Endothelial cell (in vitro differentiated cells): Measurements from ENCODE around the gene KRTAP1-4. TPM values are rescaled to one million over a fixed set of nuclear protein-coding genes. Genes with fewer than 3 reads are reported as not detected.

ENCODE experiments used
- DNase-seq: peaks from one replicate; pipeline ENCODE4 v3.0.0; 2021; ENCODE audit warnings: low spot score
- H3K27ac Mint-ChIP-seq: one replicate; pipeline ENCODE4 v1.8.0; 2021; ENCODE audit warnings: mixed read lengths, inconsistent platforms; ENCODE audit not compliant: unreplicated experiment
- H3K27me3 Mint-ChIP-seq: one replicate; pipeline ENCODE4 v1.8.0; 2021; ENCODE audit warnings: mild to moderate bottlenecking, moderate library complexity, mixed read lengths, inconsistent platforms; ENCODE audit not compliant: unreplicated experiment
- H3K36me3 Mint-ChIP-seq: one replicate; pipeline ENCODE4 v1.8.0; 2021; ENCODE audit warnings: mild to moderate bottlenecking, low read depth, mixed read lengths, inconsistent platforms; ENCODE audit not compliant: unreplicated experiment
- H3K4me1 Mint-ChIP-seq: one replicate; pipeline ENCODE4 v1.8.0; 2021; ENCODE audit warnings: mild to moderate bottlenecking, mixed read lengths, inconsistent platforms; ENCODE audit not compliant: unreplicated experiment
- H3K4me3 Mint-ChIP-seq: one replicate; pipeline ENCODE4 v1.8.0; 2021; ENCODE audit warnings: mild to moderate bottlenecking, mixed read lengths, inconsistent platforms; ENCODE audit not compliant: unreplicated experiment
- H3K9me3 Mint-ChIP-seq: one replicate; pipeline ENCODE4 v1.8.0; 2021; ENCODE audit warnings: mixed read lengths, inconsistent platforms; ENCODE audit not compliant: unreplicated experiment
- long read RNA-seq: library from polyadenylated mRNA; unstranded; transcript quantifications from one replicate; pipeline ENCODE4 v2.0.0, GENCODE V29; 2020; ENCODE audit not compliant: unreplicated experiment
- total RNA-seq: library from RNA; stranded (reverse); fragmentation: NEBNext Ultra II Directional; extraction: Animal tissue kit (Norgen Biotek cat#: 25700); gene quantifications from one replicate; pipeline ENCODE4 v1.2.1, GENCODE V29; 2021; ENCODE audit not compliant: unreplicated experiment
- TF ChIP-seq, protein P1 (sequence below): fragments of 200-600 bp; sonication (generic); IDR thresholded peaks from one replicate; pipeline ENCODE4 v1.5.0; 2021; ENCODE audit warnings: antibody characterized with exemption; ENCODE audit not compliant: unreplicated experiment

Gene KRTAP1-4, protein sequence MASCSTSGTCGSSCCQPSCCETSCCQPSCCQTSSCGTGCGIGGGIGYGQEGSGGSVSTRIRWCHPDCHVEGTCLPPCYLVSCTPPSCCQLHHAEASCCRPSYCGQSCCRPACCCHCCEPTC
- total RNA-seq, result not detected
- long read RNA-seq, result 0 reads

GRCh38 chr17:41029633-41030245 is at the start of gene KRTAP1-4:
Gene KRTAP1-4, minus strand, starts transcription at chr17:41030195. Its CDS starts 117 bp downstream, at chr17:41030078.
- TF ChIP-seq, protein P1, sequence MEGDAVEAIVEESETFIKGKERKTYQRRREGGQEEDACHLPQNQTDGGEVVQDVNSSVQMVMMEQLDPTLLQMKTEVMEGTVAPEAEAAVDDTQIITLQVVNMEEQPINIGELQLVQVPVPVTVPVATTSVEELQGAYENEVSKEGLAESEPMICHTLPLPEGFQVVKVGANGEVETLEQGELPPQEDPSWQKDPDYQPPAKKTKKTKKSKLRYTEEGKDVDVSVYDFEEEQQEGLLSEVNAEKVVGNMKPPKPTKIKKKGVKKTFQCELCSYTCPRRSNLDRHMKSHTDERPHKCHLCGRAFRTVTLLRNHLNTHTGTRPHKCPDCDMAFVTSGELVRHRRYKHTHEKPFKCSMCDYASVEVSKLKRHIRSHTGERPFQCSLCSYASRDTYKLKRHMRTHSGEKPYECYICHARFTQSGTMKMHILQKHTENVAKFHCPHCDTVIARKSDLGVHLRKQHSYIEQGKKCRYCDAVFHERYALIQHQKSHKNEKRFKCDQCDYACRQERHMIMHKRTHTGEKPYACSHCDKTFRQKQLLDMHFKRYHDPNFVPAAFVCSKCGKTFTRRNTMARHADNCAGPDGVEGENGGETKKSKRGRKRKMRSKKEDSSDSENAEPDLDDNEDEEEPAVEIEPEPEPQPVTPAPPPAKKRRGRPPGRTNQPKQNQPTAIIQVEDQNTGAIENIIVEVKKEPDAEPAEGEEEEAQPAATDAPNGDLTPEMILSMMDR, result no peak
- Mint-ChIP-seq H3K4me3 (no peak within 1 kb of the TSS), H3K4me1 (no peaks in the 10 kb centered on the region), H3K36me3 (no peaks in the 10 kb centered on the region), H3K9me3 (no peaks in the 10 kb centered on the region), H3K27ac (no peak within 1 kb of the TSS), H3K27me3 (no peaks in the 10 kb centered on the region)
- no peak for DNase-seq

GRCh38 chr17:41076788-41077187 is 46.8 kb upstream of the KRTAP1-4 start:
- Mint-ChIP-seq H3K4me3 (no peak overlapping the region), H3K9me3 (no peaks in the 10 kb centered on the region), H3K36me3 (no peaks in the 10 kb centered on the region), H3K4me1 (no peaks in the 10 kb centered on the region), H3K27ac (no peak overlapping the region), H3K27me3 (peaks cover 4% of the 10 kb centered on the region)
- TF ChIP-seq, protein P1, result no peak
- DNase-seq, result no peak

DNA sequence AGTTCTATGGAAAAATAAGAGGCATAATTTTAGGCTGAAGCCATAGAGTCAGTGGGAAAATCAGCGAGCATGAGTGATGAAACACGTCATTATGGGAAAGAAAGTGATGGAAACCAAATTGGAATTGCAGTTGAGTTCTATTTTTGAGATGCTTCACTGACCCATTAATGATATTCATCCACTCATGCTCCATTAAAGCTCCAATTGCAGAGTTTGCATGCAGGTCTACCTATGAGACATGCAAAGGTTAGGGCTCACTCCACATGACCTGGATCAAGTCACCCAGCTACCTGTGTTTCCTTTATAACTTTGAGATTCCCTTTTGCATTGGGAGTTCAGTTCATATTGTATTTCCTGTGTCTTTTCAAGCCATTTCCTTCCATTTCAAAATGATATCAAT is 43.7 kb upstream of the KRTAP1-4 start:
- peaks cover 4% of the 10 kb centered on the region for H3K27me3 Mint-ChIP-seq
- H3K27ac Mint-ChIP-seq, result no peak overlapping the region
- TF ChIP-seq, protein P1, result no peak
- H3K36me3 Mint-ChIP-seq, result no peaks in the 10 kb centered on the region
- no peak overlapping the region for H3K4me3 Mint-ChIP-seq
- H3K4me1 Mint-ChIP-seq, result no peaks in the 10 kb centered on the region
- no peak for DNase-seq
- H3K9me3 Mint-ChIP-seq, result no peaks in the 10 kb centered on the region

DNA sequence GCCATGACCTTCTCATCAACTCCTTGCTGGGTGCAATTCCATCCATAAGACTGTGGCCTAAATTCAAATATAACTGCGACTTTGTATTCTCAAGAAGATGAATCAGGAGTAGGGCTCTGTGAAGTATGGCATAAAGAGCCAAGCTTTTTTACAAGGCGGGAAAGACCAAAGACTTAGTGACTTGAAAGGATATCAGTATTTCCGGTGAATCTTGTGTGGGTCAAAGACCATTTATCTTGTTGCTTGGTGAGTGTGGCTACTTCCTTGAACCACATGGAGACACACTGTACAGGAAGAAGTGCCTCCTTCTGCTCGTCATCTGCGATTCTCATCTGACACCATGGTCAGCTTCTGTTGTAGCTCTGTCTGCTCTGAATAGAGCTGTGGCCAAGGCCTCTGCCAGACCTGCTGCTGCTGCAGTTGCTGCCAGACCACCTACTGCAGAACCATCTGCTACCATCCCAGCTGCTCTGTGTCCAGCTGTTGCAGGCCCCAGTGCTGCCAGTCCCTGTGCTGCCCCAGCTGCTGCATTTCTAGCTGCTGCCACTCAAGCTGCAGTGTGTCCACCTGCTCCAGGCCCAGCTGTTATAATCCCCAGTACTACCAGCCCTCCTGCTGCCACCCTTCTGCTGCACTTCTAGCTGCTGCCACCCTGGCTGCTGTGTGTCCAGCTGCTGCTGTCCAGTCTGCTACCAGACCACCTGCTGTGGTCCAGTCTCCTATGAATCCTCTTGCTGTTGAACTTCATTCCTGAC is 41.8 kb upstream of the KRTAP1-4 start:
- TF ChIP-seq, protein P1, result no peak
- H3K9me3 Mint-ChIP-seq, result no peaks in the 10 kb centered on the region
- H3K4me1 Mint-ChIP-seq, result no peaks in the 10 kb centered on the region
- H3K27ac Mint-ChIP-seq, result no peak overlapping the region
- no peaks in the 10 kb centered on the region for H3K36me3 Mint-ChIP-seq
- DNase-seq, result no peak
- H3K4me3 Mint-ChIP-seq, result no peak overlapping the region
- peaks cover 4% of the 10 kb centered on the region for H3K27me3 Mint-ChIP-seq

- no peak for DNase-seq
- Mint-ChIP-seq H3K27ac (no peak overlapping the region), H3K4me1 (no peaks in the 10 kb centered on the region), H3K36me3 (no peaks in the 10 kb centered on the region), H3K4me3 (no peak overlapping the region), H3K27me3 (peaks cover 4% of the 10 kb centered on the region), H3K9me3 (no peaks in the 10 kb centered on the region)
- TF ChIP-seq, protein P1, result no peak
Observed at GRCh38 chr17:41069031-41069430, 39.0 kb upstream of the KRTAP1-4 start.
